Measurements from ENCODE around the gene ACVRL1. TPM values are rescaled to one million over a fixed set of nuclear protein-coding genes. Genes with fewer than 3 reads are reported as not detected.

Gene ACVRL1
- total and polyA plus RNA-seq, 9 of the 15 experiments (the other 6 are each of a cell fraction or from before 2014, with no cell fraction given), result 0.07 to 1.4 (median 0.30) TPM

DNA sequence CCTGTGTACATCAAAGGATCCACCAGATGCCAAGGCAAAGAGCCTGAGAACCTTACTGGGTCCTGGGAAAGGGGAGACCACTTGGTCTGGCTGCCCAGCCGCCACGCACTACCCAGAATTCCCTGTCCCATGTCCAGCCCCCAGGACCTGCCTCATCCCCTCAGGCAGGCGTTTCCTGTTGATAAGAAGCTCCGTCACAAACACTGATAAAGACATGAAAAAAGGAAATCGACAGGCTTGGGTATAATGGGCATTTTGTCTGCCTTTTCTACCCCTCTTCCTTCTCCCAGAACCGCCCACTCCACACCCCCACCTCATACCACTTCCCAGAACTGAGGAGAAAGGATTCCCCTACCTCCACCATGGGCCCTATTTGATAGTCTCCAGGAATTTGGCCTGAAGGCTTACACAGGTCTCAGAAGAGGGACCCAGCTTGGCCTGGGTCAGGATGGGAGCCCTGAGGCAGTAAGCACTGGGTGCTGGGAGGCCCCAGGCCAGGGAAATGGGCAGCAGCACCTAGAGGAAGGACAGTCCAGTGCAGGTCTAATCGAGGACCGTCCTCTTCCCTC is 18.8 kb downstream of the ACVRL1 start:
- in situ Hi-C loops (cut with MboI), result no loop called here
- peak; percentile 79 for ATAC-seq
- no peak for TF ChIP-seq IFI16 (CRISPR knock-in tag; IDR thresholded peaks at IDR 0.05)
- TF ChIP-seq NFIX (CRISPR knock-in tag; IDR thresholded peaks at IDR 0.05; ENCODE audit: low read depth), result no peak
- TF ChIP-seq ZNF134 (CRISPR knock-in tag; conservative IDR thresholded peaks at IDR 0.05), result no peak
- TF ChIP-seq CBX5 (IDR thresholded peaks at IDR 0.05; ENCODE audit: borderline replicate concordance, low read depth), result no peak
- TF ChIP-seq EGR1 (conservative IDR thresholded peaks at IDR 0.05), result peak; percentile 74
- TF ChIP-seq RFX7 (CRISPR knock-in tag; IDR thresholded peaks at IDR 0.05), result no peak
- TF ChIP-seq, protein P1, sequence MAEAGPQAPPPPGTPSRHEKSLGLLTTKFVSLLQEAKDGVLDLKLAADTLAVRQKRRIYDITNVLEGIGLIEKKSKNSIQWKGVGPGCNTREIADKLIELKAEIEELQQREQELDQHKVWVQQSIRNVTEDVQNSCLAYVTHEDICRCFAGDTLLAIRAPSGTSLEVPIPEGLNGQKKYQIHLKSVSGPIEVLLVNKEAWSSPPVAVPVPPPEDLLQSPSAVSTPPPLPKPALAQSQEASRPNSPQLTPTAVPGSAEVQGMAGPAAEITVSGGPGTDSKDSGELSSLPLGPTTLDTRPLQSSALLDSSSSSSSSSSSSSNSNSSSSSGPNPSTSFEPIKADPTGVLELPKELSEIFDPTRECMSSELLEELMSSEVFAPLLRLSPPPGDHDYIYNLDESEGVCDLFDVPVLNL (CRISPR knock-in tag; IDR thresholded peaks at IDR 0.05; ENCODE audit: low read depth), result no peak
- 0 out of 2 replicates have a peak, but pooled peaks have one; percentile 71 for TF ChIP-seq ZNF133 (CRISPR knock-in tag; IDR thresholded peaks at IDR 0.05)
- TF ChIP-seq ZNF263 (CRISPR knock-in tag; IDR thresholded peaks at IDR 0.05; ENCODE audit: borderline replicate concordance), result peak; percentile 71
- TF ChIP-seq, protein P2, sequence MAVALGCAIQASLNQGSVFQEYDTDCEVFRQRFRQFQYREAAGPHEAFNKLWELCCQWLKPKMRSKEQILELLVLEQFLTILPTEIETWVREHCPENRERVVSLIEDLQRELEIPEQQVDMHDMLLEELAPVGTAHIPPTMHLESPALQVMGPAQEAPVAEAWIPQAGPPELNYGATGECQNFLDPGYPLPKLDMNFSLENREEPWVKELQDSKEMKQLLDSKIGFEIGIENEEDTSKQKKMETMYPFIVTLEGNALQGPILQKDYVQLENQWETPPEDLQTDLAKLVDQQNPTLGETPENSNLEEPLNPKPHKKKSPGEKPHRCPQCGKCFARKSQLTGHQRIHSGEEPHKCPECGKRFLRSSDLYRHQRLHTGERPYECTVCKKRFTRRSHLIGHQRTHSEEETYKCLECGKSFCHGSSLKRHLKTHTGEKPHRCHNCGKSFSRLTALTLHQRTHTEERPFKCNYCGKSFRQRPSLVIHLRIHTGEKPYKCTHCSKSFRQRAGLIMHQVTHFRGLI (CRISPR knock-in tag; IDR thresholded peaks at IDR 0.05), result no peak
- TF ChIP-seq TEAD2 (tag; IDR thresholded peaks at IDR 0.05), result peak; percentile 15; the same call in 1 of the 2 replicates
- TF ChIP-seq THRAP3 (IDR thresholded peaks at IDR 0.05; ENCODE audit: borderline replicate concordance), result no peak
- TF ChIP-seq FOS (IDR thresholded peaks at IDR 0.05; ENCODE audit: extremely low read depth, insufficient read length), result no peak
- TF ChIP-seq BCL6 (CRISPR knock-in tag; IDR thresholded peaks at IDR 0.05), result no peak
- no peak for TF ChIP-seq FOXK1 (CRISPR knock-in tag; IDR thresholded peaks at IDR 0.05; ENCODE audit: borderline replicate concordance)
- TF ChIP-seq HMG20A (CRISPR knock-in tag; conservative IDR thresholded peaks at IDR 0.05), result no peak
- TF ChIP-seq BHLHE40 (IDR thresholded peaks at IDR 0.05; ENCODE audit: low read length), result no peak; the same call in 1 of the 2 replicates
- no peak for TF ChIP-seq BRCA1 (IDR thresholded peaks at IDR 0.05)
- TF ChIP-seq BRCA1 (CRISPR knock-in tag; IDR thresholded peaks at IDR 0.05), result no peak
- TF ChIP-seq NR2C2 (CRISPR knock-in tag; IDR thresholded peaks at IDR 0.05), result no peak
- peak; percentile 45; the same call in 1 of the 2 replicates for TF ChIP-seq NR2C2 (tag; IDR thresholded peaks at IDR 0.05)
- peak; percentile 83 for TF ChIP-seq ETV5 (CRISPR knock-in tag; IDR thresholded peaks at IDR 0.05; ENCODE audit: low read depth)
- peak; percentile 75 for TF ChIP-seq ETV1 (tag; conservative IDR thresholded peaks at IDR 0.05; ENCODE audit: low read depth)
- peak; percentile 65 for TF ChIP-seq L3MBTL2 (IDR thresholded peaks at IDR 0.05)

More for the DNA sequence above, 18.8 kb downstream of the ACVRL1 start:
- Histone ChIP-seq H3K9me1 (ENCODE audit: control insufficient read depth, insufficient read depth, low read length) (no peaks in the 10 kb centered on the region), H3K4me3 (no peak overlapping the region), H3K4me1 (replicated peaks in 1 of 2; ENCODE audit: control insufficient read depth in 2 of 2, insufficient read depth in 2 of 2, low read length in 2 of 2) (peaks cover 31 to 34% of the 10 kb centered on the region in 2 experiments), H2AFZ (ENCODE audit: low read depth, low read length) (peak overlapping the region; percentile 88), H3K79me2 (ENCODE audit: control insufficient read depth, insufficient read depth, low read length) (no peaks in the 10 kb centered on the region), H3K27me3 (ENCODE audit: control insufficient read depth in 2 of 2, insufficient read depth in 2 of 2, low read length in 2 of 2) (no peaks in the 10 kb centered on the region), H3K36me3 (ENCODE audit: control insufficient read depth, insufficient read depth, low read length) (no peaks in the 10 kb centered on the region), H3K4me2 (ENCODE audit: insufficient read depth, low read length) (peak overlapping the region; percentile 61), H3K9me3 (replicated peaks; ENCODE audit: control insufficient read depth, insufficient read depth, low read depth, low read length) (no peaks in the 10 kb centered on the region; the same call in 1 of the 2 replicates), H3K9ac (ENCODE audit: insufficient read depth in 1 of 2, low read depth in 2 of 2, low read length in 2 of 2) (peak overlapping the region; percentile 38 to 66; a peak in 3 of 4 replicates), H4K20me1 (replicated peaks; ENCODE audit: control insufficient read depth, insufficient read depth, low read length) (peaks cover 2% of the 10 kb centered on the region; the same call in 1 of the 2 replicates), H3K27ac (ENCODE audit: extremely low read depth, low read depth, low read length) (peak overlapping the region; percentile 92)
- intact Hi-C loops (cut with micrococcal nuclease), result loop anchor here (1.0 kb wide), 1 partner anchor 54 kb away; no protein-coding TSS in a partner anchor
- no TSS peak for BruUV-seq (replicated peaks)
- FAIRE-seq (peak; percentile 92), DNase-seq (ENCODE audit: extremely low read depth in 1 of 4, low spot score in 3 of 4) (peak; percentile 60 to 83 (median 70))
- 1% methylated on average over 8 of the region's 8 CpGs for WGBS (ENCODE audit: insufficient coverage, low coverage, missing lambda C conversion rate)
- CTCF ChIA-PET (ENCODE audit: low intra/inter-chr PET ratio), result interaction anchor here (0.5 to 2.6 kb wide), 5 partner anchors 45 to 98 kb away, joined by 3 to 12 read pairs (median 3); no protein-coding TSS in a partner anchor
- POLR2A ChIA-PET, result interaction anchor here (0.6 to 1.6 kb wide), 7 partner anchors 8 to 540 kb away, joined by 3 to 6 read pairs (median 4); no protein-coding TSS in a partner anchor
